IPS DF 19.7 (cell line): ENCODE data around the gene CACNA2D1.

Experiments used
- DNase-seq: peaks from one replicate; pipeline ENCODE4 v3.0.0-alpha.2; 2013; ENCODE audit warnings: low read depth, low spot score

The CACNA2D1 gene

GRCh38 chr7:81990395-81990794 lies 453.2 kb downstream of the CACNA2D1 start:
- DNase-seq = no peak

DNA sequence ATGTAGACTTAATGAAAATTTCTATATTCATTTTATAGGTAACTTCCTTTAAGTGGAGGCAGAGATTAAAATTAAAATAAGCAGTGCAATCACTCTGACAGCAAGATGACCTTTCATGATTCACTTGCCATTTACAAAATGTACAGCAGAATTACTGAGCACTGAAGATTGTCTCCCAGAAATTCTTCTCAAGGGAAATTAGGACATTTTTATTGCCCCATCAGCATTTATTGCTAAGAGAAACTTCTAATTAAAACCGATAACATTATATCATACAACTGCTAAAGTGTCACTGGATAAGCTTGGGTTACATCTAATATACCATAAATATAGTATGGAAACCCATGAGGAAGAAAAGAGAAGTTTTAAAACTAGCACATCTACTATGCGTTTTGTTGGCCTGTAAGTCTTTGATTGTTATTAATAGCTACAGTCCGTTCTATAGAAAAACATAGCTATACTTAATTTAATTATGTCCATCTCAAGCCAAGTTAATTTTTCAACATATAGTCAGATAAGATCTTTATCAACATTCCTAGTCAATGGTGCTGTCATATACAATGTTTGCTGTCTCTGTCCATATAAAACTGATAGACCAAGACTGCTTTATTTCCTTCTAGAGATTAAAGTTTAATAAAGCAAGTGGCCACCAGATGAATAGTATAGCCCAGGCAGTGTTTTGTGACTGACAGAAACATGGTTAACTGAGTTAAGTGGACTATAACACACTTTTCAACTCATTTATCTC lies 456.7 kb downstream of the CACNA2D1 start:
- DNase-seq = no peak

GRCh38 chr7:81983406-81983805 lies 460.2 kb downstream of the CACNA2D1 start:
- no peak for DNase-seq

- no peak for DNase-seq
Observed at GRCh38 chr7:81973117-81973516, 470.5 kb downstream of the CACNA2D1 start.

DNA sequence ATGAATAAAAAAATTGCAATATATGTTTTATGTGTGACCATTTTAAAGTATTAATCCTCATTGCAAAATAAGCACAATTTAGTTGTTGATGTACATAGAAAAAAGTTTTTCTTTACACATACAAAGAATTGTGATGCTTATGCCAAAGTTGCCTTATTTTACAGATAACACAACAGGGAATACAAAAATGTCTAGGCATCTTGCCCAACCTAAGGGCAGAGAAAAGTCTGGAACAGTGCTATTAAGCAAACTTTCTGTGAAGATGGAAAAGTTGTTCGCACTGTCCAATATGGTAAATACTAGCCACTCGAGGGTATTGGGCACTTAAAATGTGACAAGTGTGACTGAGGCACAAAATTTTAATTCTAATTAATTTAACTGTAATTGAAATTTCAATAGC lies 483.6 kb downstream of the CACNA2D1 start:
- no peak for DNase-seq

- DNase-seq = no peak
Observed at GRCh38 chr7:81957517-81957916, 486.1 kb downstream of the CACNA2D1 start.

- DNase-seq = peak; percentile 40
Observed at GRCh38 chr7:81956520-81956919, 487.1 kb downstream of the CACNA2D1 start.

DNA sequence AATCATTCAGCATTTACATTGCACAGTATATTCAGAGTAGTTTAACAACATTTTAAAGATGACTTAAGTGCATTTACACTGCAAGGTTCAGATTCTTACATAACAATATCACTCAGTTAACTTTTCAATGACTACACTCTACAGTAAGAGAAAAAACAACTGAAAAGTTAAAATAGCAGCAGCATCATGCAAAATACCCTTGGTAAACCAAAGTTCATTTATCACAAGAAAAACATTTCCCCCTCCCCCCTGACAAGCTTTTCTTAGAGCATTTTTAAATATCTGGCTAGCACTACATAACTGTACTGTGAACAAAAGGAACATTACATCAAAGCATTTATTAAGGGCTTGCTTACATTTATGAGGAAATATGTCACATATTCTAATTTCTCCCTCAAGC lies 494.3 kb downstream of the CACNA2D1 start:
- no peak for DNase-seq

DNA sequence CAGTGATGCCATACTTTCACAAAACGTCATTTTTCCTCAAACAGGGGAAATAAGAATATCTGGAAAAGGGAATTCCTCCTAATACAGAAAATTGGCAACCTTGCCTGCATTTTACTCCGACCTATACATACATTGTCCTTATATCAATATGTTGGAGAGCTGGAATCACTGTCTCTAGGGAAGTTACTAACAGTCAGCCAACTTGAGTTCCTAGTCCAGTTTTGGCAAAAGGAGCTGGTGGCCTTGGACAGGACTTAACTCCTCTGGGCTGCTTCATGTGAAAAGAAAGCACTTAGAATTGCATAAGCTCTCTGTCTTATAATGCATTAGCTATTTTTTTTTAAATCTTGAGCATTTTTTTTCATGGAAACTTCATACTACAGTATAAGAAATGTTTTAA lies 499.5 kb downstream of the CACNA2D1 start:
- DNase-seq = no peak

GRCh38 chr7:81937091-81937490 lies 506.5 kb downstream of the CACNA2D1 start:
- no peak for DNase-seq

GRCh38 chr7:81934596-81935301 lies 508.8 kb downstream of the CACNA2D1 start:
- DNase-seq = no peak

GRCh38 chr7:81932936-81933335 lies 510.6 kb downstream of the CACNA2D1 start:
- DNase-seq = no peak

DNA sequence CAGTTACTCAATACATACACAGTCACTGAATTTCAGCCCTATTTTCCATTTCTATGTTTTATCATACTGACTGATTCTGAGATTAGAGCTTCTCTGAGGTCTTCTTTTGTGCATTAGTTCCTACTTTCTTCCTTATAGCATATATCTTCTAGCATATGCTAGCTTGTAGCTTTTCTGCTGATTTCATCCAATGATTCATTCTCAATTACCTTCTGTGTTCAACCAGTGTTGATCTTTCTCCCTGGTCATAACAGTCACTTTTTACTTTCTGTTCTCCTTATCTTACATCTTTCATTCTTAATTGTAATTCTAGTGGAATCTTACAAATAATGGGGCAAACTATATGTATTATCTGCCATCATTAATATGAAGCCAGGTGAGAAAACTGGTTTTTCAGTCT lies 514.2 kb downstream of the CACNA2D1 start:
- no peak for DNase-seq

GRCh38 chr7:81926154-81926553 lies 517.4 kb downstream of the CACNA2D1 start:
- DNase-seq = no peak

- no peak for DNase-seq
Observed at GRCh38 chr7:81925530-81925929, 518.0 kb downstream of the CACNA2D1 start.

DNA sequence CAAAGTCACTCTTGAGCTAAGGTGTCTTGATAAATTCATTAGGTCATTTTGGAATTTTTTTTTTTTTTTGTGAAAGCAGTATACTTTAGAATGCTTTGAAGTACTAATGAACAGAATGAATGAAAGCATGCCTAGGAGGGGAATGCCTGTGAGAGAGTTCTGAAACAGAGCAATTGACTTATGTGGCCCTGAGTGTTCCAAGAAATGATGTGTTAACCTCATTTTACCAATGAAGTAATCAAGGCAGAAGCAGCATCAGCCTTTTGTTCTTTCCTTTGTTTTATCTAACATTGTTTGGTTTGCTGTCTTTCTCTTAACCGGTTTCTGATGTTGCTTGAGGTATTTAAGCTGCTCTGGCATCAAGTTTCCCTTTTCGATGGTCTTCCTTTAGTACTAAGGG lies 519.1 kb downstream of the CACNA2D1 start:
- no peak for DNase-seq

DNA sequence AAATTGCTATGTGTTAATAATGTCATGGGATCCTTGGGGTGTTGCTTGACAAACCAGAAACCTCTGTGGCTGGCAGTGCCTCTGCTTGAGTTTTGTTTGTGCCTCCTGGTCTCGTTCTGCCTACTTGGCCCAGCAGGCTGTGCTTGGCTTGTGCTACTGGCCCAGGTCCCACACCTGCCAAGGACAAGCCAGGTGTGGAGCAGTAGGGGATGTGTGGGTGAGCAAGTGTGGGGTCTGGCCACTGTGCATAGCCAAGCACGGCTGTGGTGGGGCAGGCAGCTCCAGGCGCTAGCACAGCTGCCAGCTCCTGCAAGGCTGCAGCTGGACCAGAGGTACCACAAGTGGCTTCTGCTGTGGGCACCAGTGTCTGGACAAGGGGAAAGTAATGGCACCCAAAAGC lies 524.1 kb downstream of the CACNA2D1 start:
- DNase-seq = no peak

GRCh38 chr7:81908220-81908619 lies 535.4 kb downstream of the CACNA2D1 start:
- no peak for DNase-seq

GRCh38 chr7:81903115-81903514 lies 540.5 kb downstream of the CACNA2D1 start:
- DNase-seq = no peak

DNA sequence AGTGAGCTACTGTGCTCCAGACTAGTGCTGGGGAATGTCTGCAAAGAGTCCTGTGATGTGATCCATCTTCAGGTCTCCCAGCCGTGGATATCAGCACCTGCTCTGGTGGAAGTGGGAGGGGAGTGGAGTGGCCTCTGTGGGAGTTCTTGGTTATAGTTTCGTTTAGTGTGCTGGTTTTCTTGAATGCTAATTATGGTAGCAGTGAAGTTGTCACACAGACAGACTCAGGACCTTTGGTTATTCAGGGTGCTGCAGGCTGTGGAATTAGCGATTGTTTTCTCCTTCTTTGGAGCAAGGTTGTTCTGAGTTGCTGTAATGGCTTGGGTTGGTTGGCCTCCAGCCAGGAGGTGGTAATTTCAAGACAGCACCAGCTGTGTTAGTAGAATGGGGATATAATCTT lies 541.0 kb downstream of the CACNA2D1 start:
- DNase-seq = no peak
